HG03571 (cell line): Measurements from ENCODE around the gene FNDC5.

Experiments used
- ATAC-seq: cut with Tn5 transposase; IDR thresholded peaks from one replicate; pipeline ENCODE4 v1.9.1; 2021; ENCODE audit not compliant: unreplicated experiment

FNDC5 gene

DNA sequence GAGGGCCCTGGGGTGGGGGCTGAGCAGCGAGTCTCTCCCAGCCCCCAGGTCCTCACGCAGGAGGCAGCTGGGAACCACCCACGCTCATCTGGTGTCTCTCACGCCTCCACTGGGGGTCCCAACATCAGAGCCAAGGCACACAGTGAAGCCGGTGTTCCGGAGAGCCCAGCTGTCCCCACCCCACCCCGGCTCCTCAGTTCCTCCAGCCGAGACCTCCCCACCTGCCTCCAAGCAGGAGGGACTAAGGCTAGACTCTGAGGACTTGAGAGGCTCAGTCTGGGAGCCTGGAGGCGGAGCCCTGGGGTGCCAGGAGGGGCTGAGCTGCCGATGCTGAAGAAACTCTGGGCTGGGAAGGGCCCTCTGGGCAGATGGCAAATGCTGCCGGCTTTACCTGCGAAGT, 14.0 kb upstream of the FNDC5 start:
- no peak for ATAC-seq

DNA sequence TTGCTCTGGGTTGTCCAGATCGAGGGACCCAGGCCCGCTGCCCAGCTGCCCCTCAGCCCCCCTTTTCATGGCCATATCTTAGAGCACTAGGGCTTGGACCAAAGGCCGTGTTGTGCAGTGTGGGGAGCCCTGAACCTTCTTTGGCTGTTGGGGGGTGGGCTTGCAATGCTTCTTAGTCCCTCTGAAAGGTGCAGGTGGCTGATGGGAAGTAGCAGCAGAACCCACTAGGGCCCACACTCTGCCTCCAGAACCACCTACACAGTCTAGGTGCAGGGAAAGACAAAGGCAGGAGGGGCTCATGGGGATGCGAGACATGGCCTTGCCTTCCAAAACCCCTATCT, 13.3 kb upstream of the FNDC5 start:
- ATAC-seq: no peak

DNA sequence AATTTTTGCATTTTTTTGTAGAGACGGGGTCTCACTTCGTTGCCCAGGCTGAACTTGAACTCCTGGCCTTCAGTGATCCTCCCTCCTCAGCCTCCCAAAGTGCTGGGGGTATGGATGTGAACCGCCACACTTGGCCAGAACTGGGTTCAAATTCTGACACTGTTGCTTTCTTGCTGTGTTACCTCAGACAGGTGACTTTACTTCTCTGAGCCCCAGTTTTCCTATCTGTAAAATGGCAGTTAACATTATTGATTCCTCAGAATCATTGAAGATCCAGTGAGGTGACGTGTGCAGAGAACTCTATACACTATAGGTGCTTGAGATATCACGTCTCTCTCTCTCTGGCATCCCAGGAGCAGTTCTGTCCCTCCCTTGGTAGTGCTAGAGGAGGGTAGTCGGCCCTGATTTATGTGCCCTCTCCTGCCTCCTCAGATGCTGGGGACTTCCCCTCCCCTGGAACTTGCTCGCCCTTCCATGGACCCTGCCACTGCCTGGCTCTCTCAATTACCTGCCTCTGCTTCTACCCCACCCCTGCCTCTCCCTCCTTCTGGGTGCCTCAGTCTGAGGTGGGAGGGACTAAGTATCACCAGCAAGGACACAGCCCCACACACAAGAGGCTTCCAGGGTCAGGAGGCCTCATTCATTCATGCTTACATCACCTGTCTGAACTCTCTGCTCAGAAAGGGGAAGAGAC, 12.8 kb upstream of the FNDC5 start:
- no peak for ATAC-seq

DNA sequence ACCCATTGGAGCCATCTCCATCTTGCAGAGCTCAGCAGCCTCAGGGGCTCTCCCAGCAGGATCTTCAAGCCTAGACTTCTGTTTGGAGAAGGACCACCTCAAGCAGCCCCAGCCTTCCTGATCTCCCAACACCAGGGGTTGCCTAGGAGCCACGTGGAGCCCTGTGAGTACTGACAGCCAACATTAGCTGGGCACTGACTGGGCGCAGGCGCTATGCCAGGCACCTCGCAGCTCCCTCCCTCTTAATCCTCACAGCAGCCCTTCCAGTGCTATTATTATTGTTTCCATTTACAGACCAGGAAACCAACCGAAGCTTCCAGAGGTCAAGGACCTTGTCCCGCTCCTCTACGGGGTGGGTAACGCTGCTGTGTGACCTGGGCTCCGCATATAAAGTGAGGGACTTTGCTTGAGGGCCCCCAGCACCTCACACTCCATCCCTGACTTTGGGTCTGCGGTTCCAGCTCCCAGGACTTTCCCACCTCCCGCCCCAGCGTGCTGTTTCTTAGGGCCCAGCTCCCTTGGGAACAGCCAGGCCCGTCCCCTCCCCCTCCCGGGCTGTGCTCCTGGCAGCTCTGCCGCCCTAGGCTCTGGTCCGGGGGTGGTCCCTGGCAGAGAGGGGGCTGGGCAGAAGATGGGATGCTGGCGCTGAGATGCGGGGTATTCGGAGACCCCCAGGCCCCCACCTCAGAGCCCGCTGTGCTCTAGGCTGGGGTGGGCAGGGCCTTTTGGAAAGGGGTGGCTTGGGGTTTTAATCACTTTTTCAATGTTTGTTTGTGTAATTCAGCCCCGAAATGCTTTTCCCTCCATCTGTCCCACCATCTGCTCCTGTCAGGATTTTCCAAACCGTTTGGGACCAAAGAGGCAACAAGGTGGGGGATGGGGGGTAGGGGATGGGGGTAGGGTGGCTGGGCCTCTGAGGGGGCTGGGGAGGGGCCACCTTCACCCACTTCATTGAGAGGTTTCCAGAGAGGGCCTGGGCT, 11.4 kb upstream of the FNDC5 start:
- no peak for ATAC-seq

DNA sequence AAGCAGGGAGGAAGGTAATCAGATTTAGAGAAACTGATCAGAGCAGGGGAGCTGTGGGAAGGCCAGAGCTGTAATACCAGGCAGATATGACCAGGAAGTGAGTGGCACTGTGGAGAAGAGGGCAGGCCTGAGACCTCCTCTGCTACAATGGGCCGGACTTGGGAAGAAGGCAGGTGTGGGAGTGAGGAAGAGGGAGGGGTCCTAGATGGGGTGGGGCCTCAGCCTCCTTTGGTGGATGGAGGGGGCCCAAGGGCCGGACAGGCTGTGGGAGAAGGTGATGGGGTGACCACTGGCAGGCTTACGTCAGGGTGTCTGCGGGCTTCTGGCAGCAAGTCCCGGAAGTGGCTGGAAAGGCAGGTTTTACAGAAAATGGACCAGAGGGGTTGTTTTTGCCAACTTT, 10.6 kb upstream of the FNDC5 start:
- no peak for ATAC-seq

DNA sequence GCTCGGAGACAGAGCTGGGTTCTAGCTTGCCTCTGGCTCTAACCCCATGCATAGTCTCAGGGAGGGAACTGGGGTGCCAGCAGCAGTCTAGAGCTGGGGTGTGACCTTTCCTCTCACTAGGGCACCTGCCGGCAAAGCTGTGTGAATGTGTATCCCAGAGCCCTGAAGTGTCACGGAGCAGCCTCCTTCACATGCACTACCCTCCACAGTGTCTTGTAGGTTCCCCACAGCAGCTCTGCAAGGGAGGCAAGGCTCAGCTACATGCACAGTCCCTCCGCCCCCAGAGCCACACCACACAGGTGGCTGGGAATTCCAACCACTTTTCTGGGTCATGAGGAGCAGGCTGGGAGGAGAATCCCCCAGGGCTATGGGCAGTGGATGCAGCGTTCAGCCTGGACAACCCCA, 7.9 kb upstream of the FNDC5 start:
- ATAC-seq: no peak

DNA sequence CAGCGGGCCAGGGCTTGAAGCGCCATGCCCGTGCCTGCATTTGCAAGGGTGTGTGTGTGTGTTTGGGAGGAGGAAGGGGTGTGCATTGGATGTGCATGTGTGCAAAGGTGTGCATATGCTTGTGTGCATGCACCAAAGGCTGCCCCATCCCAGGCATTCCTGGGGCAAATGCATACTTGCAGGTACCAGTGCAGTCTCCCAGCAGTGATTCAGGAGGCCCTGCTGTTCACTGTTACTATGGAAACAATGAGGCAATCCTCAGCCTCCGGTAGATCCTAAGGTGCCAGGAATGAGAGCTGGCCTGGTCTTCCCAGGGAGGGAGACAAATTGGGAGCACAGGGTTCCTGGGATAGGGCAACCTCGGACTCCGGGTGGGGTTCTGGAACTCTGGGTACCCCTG, 7.5 kb upstream of the FNDC5 start:
- no peak for ATAC-seq

DNA sequence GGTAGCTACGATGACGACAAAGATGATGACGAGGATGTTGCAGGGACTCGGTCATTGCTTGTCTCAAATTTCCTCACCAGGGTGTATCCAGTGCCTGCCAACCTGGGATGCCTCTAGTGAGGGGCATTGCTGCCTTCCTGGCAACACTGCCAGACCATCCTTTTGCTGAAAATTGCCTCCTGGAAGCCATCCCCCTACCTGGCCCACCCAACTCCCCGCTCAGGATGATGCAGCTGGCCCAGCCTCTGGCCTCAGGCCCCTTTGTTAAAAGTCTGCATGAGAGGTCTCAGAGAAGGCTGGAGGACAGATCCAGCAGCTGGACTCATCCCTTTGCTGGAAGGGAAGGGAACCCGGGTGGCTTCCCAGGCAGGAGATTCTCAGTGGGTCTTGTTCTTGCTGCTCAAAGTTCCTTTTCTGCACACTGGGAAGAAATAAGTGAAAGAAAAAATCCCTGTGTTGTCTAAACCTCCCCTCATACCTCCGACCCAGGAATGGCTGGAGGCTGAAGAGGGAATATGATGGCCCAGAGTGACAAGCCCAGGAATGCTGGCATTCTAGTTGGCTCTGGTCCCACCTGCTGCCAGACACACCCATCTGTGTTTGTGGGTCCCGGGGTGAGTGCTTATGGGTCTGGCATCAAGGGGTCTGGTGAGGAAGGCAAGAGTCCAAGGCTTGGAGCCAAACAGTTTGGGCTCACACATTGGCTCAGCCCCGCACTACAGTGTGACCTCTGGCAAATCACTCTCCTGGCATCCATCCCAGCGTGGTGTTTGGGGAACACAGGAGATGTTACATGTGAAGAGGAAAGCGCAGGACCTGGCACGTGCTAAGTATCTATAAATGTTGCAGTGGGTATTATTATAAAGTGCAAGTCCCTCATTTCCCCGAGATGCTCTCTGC, 6.7 kb upstream of the FNDC5 start:
- no peak for ATAC-seq

DNA sequence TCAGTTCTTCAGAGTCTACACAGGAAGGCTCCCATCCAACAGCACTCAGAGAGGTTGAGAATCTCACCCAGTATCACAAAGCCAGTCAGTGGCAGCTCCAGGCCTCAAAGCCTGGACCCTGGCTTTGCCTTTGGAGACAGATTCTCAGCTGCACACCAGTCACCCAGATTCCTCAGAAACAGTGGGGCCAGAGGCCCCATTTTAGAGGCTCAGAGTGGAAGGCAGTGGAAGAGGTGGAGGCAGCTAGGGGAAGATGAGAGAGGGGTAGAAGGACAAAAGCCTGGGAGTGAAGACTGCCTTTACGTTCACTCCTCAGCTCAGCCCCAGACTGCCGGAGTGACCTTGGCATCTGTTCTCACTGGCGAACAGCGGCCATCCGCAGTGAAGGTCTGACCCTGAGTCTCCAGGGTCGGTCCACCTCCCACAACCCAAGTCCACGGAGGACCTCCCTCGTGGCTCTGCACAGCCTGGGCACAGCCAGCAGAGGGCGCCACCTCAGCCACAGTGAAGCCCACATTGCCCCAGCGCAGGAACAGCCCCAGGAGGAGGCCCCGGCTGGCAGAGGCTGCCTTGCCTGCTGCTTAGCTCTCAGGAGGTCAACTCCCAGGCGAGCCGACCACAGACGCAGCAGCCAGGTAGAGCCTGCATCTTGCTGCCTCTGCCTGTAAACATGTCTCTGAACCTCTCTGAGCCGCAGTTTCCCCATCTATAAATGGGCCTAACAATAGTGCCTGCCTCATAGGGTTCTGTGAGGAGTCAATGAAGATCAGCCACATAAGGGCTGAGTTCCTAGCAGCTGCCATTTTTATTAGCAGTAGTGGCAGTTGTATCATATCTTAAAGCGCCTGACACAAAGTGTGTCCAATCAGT, 5.9 kb upstream of the FNDC5 start:
- ATAC-seq: no peak

DNA sequence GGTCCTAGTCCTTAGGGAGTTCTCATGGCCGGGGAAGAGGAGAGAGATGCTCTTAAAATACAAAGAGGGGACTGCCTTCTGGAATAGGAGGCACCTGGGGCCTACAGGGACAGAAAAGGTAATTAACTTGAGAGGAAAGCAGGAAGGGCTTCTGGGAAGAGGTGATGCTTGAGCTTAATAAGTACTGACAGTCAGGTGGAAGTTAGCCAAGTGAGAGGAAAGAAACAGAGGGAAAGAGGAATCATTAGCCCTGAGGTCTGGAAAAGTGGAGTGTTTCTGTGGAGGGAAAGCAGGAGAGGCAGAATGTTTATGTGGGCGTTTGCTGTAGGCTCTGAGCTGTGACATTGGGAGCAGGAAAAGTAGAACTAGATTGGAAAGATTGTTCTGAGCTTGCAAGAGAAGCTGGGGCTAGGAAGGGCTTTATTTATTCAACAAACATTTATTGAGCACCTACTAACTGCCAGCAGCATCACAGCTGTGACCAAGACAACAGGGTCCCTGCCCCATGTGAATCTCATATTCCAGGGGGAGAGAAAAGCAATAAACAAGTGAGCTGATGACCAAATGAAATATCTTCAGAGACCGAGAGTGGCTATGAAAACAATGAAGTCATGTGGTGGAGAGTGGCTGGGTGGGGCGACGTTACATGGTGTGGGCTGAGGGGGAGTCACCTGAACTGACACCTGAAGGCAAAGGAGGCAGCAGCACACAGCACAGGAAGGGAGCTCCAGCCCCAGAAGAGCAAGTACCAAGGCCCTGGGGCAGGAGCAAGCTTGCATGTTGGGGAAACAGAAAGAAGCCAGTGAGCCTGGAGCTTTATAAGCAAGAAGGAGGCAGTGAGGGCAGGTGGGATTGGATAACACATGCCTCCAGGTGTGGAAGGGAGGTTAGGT, 4.4 kb upstream of the FNDC5 start:
- ATAC-seq: no peak

DNA sequence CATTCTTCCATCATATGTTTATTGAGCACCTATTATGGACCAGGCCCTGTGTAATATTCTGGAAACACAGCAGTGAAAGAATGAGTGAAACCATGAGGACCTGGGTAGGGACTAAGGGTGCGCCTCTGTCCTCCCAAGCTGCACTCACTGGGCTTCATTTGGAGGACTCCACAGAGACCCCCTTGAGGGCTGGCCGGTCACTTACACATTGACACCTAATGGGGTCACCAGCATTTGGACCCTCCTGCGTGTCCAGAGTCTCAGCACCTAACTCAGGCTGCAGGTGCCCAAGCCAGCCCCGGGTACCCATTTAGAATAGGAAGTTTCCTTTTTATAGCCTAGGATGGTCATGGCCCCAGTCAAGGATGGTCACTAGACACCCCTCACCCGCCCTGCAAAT, 2.8 kb upstream of the FNDC5 start:
- no peak for ATAC-seq

DNA sequence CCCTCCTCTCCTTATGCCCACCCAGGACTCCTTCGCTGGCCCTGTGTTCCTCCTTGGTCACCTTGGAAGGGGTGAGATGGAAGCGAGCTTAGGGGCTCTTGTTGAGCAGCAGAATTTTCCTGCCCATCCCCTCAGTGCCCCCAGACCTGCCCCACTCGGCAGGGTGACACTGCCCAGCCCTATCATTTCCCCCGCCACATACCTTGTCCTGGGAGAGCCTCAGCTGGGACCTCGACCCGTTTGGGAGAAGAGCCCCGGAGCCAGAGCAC, 1.4 kb upstream of the FNDC5 start:
- ATAC-seq: no peak

DNA sequence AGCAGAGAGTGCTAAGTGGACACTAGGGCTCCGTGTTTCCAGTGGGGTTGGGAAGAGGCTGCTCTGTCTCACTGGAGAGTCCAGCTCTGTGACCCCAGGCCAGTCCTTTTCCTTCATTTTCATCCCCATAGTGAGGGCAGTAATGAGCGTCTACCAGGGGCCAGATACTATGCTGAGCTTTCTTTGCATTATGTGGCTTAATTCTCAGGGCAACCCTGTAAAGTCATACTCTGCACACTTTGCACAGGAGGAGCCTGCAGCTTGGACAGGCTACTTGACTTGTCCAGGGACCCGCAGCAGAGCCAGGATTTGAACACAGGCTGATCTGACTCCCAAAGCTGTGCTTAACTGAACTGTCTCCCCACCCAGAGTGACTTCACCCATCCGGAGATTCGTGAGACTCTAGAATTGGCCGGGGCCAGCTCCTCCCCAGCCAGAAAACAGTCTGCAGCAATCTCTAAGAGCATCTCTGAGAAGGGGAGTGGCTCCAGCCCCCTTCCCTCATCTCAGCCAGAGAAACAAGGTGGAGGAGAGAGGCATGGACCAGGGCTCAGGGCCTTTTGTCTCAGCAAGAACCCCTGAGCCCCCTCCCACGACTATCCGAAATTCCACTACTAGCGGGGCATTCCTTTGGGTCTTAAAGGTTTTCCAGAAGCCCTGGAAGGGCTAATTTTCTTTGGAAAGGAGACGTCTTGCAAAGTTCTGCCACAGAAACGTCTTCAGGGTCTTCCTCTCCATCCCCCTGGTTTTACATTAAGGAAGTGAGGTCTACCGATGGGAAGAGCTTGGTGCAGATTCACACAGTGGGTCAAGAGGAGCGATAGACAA, 866 bp upstream of the FNDC5 start:
- no peak for ATAC-seq

DNA sequence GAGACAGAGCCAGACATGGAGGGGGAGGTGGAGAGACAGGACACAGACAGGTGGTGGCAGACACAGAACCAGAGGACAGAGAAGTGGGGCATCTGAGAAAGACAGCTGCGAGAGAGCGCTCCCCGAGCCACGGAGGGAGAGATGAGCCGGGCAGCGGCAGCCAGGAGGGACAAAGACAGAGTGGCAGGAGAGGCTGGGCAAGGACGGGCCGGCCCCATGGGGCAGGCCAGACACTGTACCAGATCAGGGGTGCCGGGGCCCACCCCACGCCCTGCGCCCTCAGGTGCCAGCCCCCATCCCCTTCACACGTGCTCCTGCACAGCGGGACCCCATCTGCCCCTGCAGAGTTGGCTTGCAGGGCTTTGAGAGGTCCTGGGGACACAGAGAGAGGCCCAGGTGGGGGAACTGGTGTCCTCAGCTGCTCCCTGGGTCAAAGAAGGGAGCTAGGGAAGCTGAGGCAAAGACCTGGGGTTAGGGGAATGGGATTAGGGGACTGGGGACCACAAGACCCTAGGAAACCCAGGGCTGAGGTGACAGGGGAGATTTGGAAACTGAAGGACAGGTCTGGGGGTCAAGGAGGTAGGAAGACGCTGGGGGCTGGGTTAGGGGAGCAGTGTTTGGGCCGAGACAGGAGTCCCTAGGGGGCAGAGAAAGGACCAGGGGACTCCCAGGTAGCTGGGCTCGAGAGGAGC, 643 bp downstream of the FNDC5 start:
- no peak for ATAC-seq

DNA sequence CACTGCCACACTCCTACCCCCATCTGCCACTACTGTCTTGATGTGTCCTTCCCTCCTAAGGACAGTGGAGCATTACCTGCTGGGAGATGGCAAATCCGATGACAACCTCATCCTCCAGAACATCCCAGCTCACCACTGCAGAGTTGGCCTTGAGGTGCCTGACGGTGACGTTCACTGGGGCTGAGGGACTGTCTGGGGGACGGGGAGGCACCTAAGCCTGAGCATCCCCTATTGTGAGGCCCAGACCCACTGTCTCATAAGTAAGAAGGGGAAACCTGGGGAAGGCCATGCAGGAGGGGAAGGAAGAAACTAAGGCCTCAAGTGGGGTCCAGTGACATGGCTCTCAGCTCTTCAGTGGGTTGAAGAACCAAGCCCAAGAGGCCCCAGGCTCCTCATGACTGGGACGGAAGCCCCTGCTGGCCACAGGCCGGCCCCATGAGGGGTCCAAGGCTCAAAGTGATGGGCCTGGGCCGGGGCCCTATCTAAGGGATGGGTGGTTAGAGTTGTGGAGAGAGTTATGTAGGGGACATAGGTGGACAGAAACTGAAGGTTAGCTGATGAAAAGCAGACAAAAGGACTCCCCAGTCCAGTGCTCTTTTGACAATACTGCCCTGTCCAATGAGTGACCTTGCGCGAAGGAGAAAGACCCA, 1.8 kb downstream of the FNDC5 start:
- ATAC-seq: no peak

DNA sequence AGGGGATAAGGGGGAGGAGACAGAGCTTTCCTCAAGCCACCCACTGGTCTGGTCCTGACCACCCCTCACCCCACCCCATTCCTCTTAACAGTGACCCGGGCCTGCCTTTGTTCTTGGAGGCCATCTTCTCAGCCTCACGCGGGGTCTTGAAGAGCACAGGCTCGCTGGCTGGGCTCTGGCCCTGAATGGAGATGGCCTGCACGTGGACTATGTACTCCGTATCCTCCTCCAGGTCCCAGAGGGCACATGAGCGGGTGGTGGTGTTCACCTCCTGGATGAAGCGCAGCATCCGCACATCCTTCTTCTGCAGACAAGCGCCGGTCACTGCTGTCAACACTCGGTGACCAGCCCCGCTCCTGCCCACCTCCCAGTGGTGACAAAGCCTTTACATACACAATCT, 2.6 kb downstream of the FNDC5 start:
- ATAC-seq: no peak

DNA sequence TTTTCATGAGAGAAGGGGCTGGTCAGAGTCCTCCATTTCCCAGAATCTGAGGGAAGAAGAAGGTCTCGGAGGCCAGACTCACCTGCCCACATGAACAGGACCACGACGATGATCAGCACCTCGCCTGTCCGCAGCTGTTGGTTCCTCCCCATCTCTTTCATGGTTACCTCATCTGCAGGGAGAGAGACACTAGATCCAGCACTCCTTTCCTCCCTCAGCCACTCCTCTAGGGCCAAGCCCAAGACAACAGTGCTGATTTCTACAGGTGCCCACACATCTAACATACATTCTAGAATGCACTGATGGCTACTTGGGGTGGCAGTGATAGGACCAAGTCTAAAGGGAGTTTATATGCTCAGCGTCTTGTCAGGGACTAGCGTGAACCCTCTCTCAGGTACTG, 3.0 kb downstream of the FNDC5 start:
- no peak for ATAC-seq

DNA sequence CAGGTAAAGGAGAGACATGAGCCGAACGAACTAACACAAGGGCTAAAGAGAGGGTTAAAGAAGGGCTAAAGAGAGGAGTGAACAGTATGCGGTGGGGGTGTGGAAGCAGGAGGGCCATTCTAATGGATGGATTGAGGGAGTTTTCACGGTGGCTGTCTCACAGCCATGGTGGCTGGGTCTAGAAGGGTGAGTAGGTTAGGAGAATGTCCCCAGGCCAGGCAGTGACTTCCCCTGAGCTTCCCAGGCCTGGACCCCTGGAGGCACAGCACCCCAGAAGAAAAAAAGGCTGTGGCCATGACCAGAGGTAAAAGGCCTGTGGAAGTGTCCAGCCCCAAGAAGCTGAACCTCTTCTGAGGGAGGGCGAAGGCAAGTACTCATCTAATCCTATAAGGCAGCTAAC, 3.6 kb downstream of the FNDC5 start:
- no peak for ATAC-seq
